ENCODE results near the gene DENND2D. TPM values are rescaled to one million over a fixed set of nuclear protein-coding genes. Genes with fewer than 3 reads are reported as not detected.

The DENND2D gene
- total and polyA plus RNA-seq, 10 of the 15 experiments (the other 5 are each of a cell fraction or from before 2014, with no cell fraction given): 149 to 375 (median 172) TPM

GRCh38 chr1:111174070-111174469, 26.4 kb downstream of the DENND2D start (continued):
- no peak for TF ChIP-seq PBX3 (IDR thresholded peaks at IDR 0.05; ENCODE audit: insufficient replicate concordance, low read depth, low read length)
- no peak for TF ChIP-seq MLLT1 (IDR thresholded peaks at IDR 0.05)
- TF ChIP-seq JUND (IDR thresholded peaks at IDR 0.05; ENCODE audit: low read depth, low read length): no peak

- ChIA-PET POLR2A (interaction anchor here (1.0 to 1.4 kb wide), 3 partner anchors 19 to 51 kb away, joined by 3 to 11 read pairs (median 3); no protein-coding TSS in a partner anchor), CTCF (interaction anchor here (1.5 to 3.0 kb wide), 3 partner anchors 15 to 142 kb away, joined by 4 to 17 read pairs (median 9); no protein-coding TSS in a partner anchor), SMC1A (ENCODE audit: uncharacterized antibody, unreplicated experiment) (interaction anchor here (0.7 to 4.4 kb wide), 8 partner anchors 9 to 50 kb away, joined by 3 to 26 read pairs (median 4); no protein-coding TSS in a partner anchor), RAD21 (ENCODE audit: unreplicated experiment) (interaction anchor here (1.1 to 2.2 kb wide), 3 partner anchors 10 to 26 kb away, joined by 3 to 9 read pairs (median 3); no protein-coding TSS in a partner anchor)
- Histone ChIP-seq H3K4me2 (ENCODE audit: control insufficient read depth, insufficient read depth) (no peak overlapping the region), H3K36me3 (ENCODE audit: control insufficient read depth in 2 of 2, insufficient read depth in 2 of 2, low read length in 1 of 2) (peaks cover 0 to 21% of the 10 kb centered on the region in 2 experiments; a peak in 2 of 4 replicates), H2AFZ (ENCODE audit: control insufficient read depth, low read depth, low read length) (no peak overlapping the region), H3K27ac (ENCODE audit: control insufficient read depth, insufficient read depth) (no peak overlapping the region), H3K4me3 (no peak overlapping the region), H3K4me1 (ENCODE audit: control insufficient read depth, insufficient read depth, low read length) (peaks cover 14% of the 10 kb centered on the region), H3K79me2 (ENCODE audit: control insufficient read depth, insufficient read depth, low read length) (peaks cover 18% of the 10 kb centered on the region), H3K27me3 (replicated peaks in 1 of 2; ENCODE audit: control insufficient read depth in 2 of 2, insufficient read depth in 2 of 2, low read length in 1 of 2) (no peaks in the 10 kb centered on the region), H3K9ac (ENCODE audit: control insufficient read depth, insufficient read depth, low read length) (no peak overlapping the region), H4K20me1 (ENCODE audit: control insufficient read depth, insufficient read depth) (no peaks in the 10 kb centered on the region), H3K9me3 (replicated peaks; ENCODE audit: control insufficient read depth, insufficient read depth, low read length) (no peaks in the 10 kb centered on the region)
- no TSS peak for BruUV-seq (replicated peaks)
- ATAC-seq (no peak), DNase-seq (ENCODE audit: low read depth, low spot score) (no peak), FAIRE-seq (no peak)
- in situ Hi-C loops (cut with MboI) (no loop called here), intact Hi-C loops (cut with micrococcal nuclease; ENCODE audit: unreplicated experiment) (no loop called here)
- TF ChIP-seq BMI1 (IDR thresholded peaks at IDR 0.05; ENCODE audit: borderline replicate concordance) (no peak), SMAD5 (IDR thresholded peaks at IDR 0.05; ENCODE audit: low read depth) (no peak), SUPT20H (IDR thresholded peaks at IDR 0.05; ENCODE audit: borderline replicate concordance, control insufficient read depth, low read depth, low read length) (no peak)
Measured at GRCh38 chr1:111172463-111172862, 28.0 kb downstream of the DENND2D start.
